Measurements from ENCODE around the gene PPP1R9A. TPM values are rescaled to one million over a fixed set of nuclear protein-coding genes. Genes with fewer than 3 reads are reported as not detected.

PPP1R9A gene
- total RNA-seq, 4 donors from 2014 or later: 21.0 to 48.4 (median 31.6) TPM

DNA sequence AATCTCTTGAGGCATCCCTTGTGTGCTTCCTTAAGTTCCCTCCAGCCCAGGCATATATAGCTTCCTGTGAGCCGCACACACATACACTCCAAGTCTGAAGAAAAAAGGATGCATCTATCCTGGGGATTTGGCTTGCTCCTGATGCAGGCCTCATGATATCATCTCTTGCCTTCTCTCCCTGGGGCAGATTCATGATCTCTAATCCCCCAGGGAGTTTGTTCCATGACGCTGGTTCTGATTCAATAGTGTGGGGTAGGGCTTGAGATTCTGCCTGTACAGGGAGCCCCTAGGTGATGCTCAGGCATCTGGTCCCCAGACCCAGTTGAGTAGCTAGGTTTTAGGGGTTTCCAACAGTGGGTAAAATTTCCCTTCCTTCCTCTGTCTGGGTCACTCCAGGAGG, 415.5 kb downstream of the PPP1R9A start:
- TF ChIP-seq POLR2A (IDR thresholded peaks at IDR 0.05) (no peak), POLR2AphosphoS5 (IDR thresholded peaks at IDR 0.05) (no peak)
- Histone ChIP-seq H3K27ac (no peak overlapping the region), H3K4me3 (no peak overlapping the region), H3K9me3 (no peaks in the 10 kb centered on the region), H3K27me3 (peaks cover 25% of the 10 kb centered on the region), H3K4me1 (no peaks in the 10 kb centered on the region), H3K36me3 (no peaks in the 10 kb centered on the region)
- ATAC-seq: no peak
- 69 to 100% methylated on average over 1 to 2 of the region's 2 CpGs for WGBS, 2 donors (ENCODE audit: low coverage in 1 of 2)

- H3K4me1 ChIP-seq: no peaks in the 10 kb centered on the region
- WGBS, 2 donors (ENCODE audit: low coverage in 1 of 2): 72 to 90% methylated on average over 2 to 3 of the region's 9 CpGs
- no peak overlapping the region for H3K4me3 ChIP-seq
- H3K27ac ChIP-seq: no peak overlapping the region
- no peak for ATAC-seq
- H3K9me3 ChIP-seq: no peaks in the 10 kb centered on the region
- TF ChIP-seq POLR2AphosphoS5 (IDR thresholded peaks at IDR 0.05) (no peak), POLR2A (IDR thresholded peaks at IDR 0.05) (no peak), EP300 (IDR thresholded peaks at IDR 0.05) (no peak)
- TF ChIP-seq, protein P1, sequence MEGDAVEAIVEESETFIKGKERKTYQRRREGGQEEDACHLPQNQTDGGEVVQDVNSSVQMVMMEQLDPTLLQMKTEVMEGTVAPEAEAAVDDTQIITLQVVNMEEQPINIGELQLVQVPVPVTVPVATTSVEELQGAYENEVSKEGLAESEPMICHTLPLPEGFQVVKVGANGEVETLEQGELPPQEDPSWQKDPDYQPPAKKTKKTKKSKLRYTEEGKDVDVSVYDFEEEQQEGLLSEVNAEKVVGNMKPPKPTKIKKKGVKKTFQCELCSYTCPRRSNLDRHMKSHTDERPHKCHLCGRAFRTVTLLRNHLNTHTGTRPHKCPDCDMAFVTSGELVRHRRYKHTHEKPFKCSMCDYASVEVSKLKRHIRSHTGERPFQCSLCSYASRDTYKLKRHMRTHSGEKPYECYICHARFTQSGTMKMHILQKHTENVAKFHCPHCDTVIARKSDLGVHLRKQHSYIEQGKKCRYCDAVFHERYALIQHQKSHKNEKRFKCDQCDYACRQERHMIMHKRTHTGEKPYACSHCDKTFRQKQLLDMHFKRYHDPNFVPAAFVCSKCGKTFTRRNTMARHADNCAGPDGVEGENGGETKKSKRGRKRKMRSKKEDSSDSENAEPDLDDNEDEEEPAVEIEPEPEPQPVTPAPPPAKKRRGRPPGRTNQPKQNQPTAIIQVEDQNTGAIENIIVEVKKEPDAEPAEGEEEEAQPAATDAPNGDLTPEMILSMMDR (IDR thresholded peaks at IDR 0.05): no peak
- no peaks in the 10 kb centered on the region for H3K36me3 ChIP-seq
- peaks cover 25% of the 10 kb centered on the region for H3K27me3 ChIP-seq
Observed at GRCh38 chr7:95323410-95324129, 416.2 kb downstream of the PPP1R9A start.

DNA sequence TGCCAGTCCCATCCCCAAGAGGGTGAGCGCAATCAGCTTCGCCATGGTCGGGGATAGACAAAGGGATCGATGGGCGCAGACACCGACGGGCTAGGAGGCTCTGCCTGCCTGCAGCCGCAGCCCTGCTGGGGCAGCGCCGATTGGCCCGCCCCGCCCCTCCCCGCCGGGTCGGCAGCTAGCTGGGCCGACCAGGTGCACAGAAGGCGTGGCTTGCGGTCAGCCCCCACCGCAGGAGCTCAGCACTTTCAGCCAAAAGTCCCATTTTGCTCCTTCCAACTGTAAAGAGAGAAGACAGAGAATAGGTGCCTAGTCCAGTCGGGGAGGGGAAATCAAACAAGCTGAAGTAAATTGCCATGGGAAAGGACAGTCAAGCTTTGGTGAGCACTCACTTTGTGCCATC, 417.0 kb downstream of the PPP1R9A start, which contains the start of gene PON1:
Gene PON1 (minus strand): TSS at position 102 of the 400 bp plus-strand sequence. CDS start 57 bp downstream, at position 45.
- Histone ChIP-seq H3K4me1 (no peaks in the 10 kb centered on the region), H3K27ac (no peak within 1 kb of the TSS), H3K27me3 (peaks cover 25% of the 10 kb centered on the region), H3K9me3 (no peaks in the 10 kb centered on the region), H3K36me3 (no peaks in the 10 kb centered on the region), H3K4me3 (no peak within 1 kb of the TSS)
- TF ChIP-seq, protein P1 (IDR thresholded peaks at IDR 0.05): no peak
- TF ChIP-seq POLR2AphosphoS5 (IDR thresholded peaks at IDR 0.05) (no peak), EP300 (IDR thresholded peaks at IDR 0.05) (no peak), POLR2A (IDR thresholded peaks at IDR 0.05) (no peak)
- ATAC-seq: no peak
- WGBS, 2 donors (ENCODE audit: low coverage in 1 of 2): 6% methylated on average over 7 of the region's 20 CpGs; no CpG with 5 or more reads in 1 of the 2 donors

- no peak for ATAC-seq
- 76 to 83% methylated on average over 3 of the region's 3 CpGs for WGBS, 2 donors (ENCODE audit: low coverage in 1 of 2)
- Histone ChIP-seq H3K27ac (no peak overlapping the region), H3K4me3 (no peak overlapping the region), H3K36me3 (no peaks in the 10 kb centered on the region), H3K9me3 (no peaks in the 10 kb centered on the region), H3K27me3 (peaks cover 25% of the 10 kb centered on the region), H3K4me1 (no peaks in the 10 kb centered on the region)
- TF ChIP-seq, protein P1 (IDR thresholded peaks at IDR 0.05): no peak
- TF ChIP-seq POLR2AphosphoS5 (IDR thresholded peaks at IDR 0.05) (no peak), POLR2A (IDR thresholded peaks at IDR 0.05) (no peak), EP300 (IDR thresholded peaks at IDR 0.05) (no peak)
Observed at GRCh38 chr7:95327356-95327755, 420.0 kb downstream of the PPP1R9A start.

- 33 to 34% methylated on average over 4 of the region's 4 CpGs for whole genome bisulfite sequencing, 2 donors (ENCODE audit: low coverage in 1 of 2)
- no peak for ATAC-seq
Observed at GRCh38 chr7:95330204-95330960, 423.0 kb downstream of the PPP1R9A start.

More at GRCh38 chr7:95330204-95330960, 423.0 kb downstream of the PPP1R9A start:
- no peaks in the 10 kb centered on the region for H3K9me3 ChIP-seq
- no peak for TF ChIP-seq EP300 (IDR thresholded peaks at IDR 0.05)
- no peak for TF ChIP-seq POLR2AphosphoS5 (IDR thresholded peaks at IDR 0.05)
- TF ChIP-seq, protein P1 (IDR thresholded peaks at IDR 0.05): no peak
- TF ChIP-seq POLR2A (IDR thresholded peaks at IDR 0.05): no peak
- no peaks in the 10 kb centered on the region for H3K36me3 ChIP-seq
- H3K4me3 ChIP-seq: peak overlapping the region; percentile 30 to 32
- no peak overlapping the region for H3K27ac ChIP-seq
- H3K4me1 ChIP-seq: no peaks in the 10 kb centered on the region
- H3K27me3 ChIP-seq: peaks cover 7% of the 10 kb centered on the region

Measured in gastroesophageal sphincter (tissue), 4 donors.